Activated naive CD4-positive, alpha-beta T cell (primary cell): ENCODE data around the gene CHN2.

Experiments used
- DNase-seq, 4 experiments: peaks; one replicate each; lab custom pipeline; 2025; lab: John Stamatoyannopoulos, UW

Gene CHN2

DNA sequence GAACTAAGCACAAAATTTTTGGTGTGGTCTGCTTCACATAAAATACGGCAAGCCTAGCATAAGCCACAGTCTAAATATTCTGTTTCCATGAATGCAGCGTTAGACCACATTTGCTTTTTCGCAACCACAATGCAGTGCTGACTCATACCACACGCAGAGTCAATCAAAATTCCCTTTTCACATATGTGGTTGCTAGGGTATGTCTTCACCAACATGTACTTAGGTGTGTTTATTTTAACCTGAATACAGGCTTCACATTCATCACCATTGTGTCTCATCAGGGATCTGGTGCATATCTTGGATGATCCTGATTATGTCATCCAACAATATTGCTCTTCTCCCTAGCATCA, 90.8 kb downstream of the CHN2 start:
- DNase-seq: no peak

DNA sequence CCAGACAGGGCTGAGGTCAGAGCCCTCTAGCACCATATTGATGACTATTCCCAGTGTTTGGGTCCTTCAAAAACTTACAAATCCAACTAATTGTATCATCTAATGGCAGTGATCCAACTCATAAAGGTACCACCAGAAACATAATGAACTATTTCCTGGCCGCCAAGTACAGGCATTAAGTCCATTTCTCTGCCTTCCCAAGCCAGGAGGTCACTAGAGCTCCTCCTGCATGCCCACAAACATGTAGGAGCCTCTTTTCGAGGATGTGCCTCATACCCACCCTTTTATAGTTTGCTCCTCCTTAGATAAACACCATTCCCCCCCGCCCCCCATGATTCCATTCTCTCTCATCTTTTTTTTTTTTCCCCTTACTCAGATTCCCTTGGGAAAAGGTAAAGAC, 91.3 kb downstream of the CHN2 start:
- DNase-seq: no peak

DNA sequence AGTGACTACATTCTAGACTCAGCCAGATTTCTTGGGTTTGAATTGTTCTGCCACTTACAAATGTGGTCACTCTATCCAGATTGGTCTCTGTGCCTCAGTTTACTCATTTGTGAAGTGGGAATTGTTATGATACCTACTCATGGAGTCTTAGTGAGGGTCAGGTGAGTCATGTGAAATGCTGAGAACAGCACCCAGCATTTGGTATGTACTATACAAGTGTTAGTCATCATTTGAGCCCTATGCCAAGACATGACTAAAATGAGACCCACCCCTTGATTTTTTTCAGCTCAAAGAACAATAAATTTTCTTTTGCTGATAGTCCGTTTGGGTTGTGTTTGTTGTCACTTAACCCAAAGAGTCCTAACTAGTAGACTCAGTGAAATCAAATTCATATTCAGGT, 92.8 kb downstream of the CHN2 start:
- no peak for DNase-seq

DNA sequence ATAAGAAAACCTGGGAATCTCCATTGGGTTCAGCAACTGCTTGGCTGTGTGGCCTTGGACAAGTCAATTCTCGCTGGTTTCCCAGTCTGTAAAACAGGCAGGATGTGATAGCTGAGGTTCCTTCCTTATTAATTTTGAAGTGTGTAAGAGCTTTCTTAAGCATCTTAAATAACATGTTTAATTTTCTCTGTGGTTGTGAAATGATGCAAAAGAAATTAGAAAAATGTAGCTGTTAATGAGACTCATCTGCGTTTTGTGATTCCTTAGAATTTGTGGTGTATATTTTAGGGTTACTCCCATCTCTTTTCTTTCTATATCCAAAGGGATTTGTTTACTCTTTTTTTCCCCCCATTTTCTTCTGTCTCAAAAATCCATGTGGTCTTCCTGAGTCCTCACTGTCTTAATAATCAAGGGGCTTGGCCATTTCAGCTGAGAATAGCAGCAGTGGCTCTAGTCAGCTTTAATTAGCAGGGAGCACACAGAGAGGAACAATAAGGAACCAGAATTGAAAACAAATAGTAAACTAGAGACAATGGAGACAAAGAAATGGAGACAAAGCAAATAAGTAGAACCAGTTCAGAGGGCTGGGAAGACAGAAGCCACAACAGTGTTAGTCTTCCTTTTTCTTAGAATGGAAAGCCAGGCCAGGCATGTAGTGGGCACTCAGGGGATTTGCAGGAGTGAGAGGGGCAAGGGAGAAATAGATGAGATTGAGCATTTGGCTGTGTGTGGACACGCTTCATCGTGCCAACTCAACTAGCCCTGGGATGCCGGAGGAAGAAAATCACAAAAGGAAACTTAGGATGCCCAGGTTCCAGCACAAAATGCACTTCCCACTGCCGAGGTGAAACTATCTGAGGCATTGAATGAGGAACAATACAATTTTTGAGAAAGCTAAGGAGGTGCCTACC, 93.9 kb downstream of the CHN2 start:
- DNase-seq: no peak

DNA sequence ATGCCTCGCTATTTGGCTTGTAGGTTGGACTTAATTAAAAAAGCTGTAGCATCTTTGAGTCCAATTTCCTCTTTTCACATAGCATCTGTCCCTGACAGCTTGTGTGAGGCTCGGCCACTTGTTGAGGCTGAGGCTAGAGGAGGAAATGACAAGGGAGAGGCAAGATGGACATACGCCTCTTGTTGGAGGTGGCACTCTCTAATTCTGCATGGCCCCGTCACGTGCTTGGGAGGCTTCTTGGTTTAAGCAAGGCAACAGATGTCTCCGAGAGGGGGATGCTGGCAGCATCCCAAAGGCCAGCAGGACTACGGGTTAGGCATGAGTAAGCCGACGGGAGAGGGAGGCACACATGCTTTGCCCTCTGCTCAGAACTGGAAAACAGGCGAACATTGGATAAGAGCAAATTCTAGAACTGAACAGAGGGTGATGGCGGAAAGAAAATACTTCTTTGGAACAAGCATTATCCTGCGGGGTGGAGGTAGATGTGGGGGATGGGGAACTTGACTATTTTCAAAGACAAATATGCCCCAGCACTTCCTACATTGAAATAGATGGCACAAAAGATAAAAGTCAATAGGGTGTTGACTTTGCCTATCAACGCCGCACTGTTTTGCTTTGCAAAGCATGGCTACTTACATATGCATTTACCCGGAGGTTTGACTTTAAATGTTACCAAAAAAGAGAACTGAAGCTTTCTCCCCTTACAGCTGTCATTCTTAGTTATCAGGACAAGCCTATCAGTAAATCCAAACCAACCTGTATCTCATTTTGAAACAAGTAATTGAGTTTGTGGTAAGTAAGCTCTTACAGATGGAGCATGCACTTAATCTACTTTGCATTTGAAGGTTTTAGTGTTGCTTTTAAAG, 94.8 kb downstream of the CHN2 start:
- no peak for DNase-seq

DNA sequence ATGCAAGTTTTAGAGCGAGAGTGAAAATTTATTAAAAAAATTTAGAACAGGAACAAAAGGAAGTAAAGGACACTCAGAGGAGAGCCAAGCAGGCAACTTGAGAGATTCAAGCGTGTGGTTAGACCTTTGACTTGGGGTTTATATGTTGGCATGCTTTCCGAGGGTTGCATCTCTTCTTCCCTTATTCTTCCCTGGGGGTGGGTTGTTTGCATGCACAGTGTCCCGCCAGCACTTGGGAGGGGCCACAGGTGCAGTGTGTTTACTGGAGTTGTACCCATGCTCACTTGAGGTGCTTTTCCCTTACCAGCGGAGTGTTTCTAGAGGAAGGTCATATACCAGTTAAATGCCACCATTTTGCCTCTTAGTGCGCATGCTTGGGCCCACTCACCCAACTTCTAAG, 96.3 kb downstream of the CHN2 start:
- DNase-seq: no peak

DNA sequence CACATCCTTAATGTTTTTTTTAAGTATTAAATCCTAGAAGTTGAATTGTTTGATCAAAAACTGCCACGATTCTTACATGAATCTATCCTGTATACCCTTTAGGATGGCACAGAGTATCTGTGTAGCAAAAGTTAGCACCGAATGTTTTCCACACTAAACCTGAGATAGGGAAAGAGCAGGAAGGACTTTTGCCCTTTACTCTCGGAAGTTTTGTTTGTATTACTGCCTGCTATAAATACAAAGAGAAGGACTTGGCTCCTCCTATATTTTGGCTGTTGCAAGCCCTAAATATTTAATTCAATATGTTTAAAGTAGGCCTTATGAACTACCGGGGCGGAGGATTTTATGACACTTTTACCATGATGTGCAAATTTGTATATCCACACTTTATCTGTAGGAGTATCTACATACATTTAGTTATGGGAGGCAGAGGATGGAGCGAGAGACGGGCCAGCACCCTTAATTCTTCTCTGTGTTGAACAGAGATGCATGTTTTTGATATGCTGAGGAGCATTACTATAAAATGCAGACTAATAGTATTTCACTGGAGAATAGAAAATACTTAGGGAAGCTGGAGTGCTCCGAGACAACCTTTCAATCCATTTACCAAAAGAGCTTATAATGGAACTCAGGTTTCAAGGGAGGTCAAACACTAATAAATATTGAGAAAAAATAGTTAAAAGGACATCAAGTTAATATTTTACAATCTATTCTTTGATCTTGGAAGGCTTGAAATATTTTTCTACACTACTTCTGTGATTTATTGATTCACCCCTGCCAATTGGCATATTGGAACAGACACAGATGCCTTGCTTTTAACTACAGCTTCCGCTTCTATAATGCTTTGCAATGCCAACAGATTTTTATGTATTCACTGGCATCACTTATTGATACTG, 97.4 kb downstream of the CHN2 start:
- DNase-seq: no peak

DNA sequence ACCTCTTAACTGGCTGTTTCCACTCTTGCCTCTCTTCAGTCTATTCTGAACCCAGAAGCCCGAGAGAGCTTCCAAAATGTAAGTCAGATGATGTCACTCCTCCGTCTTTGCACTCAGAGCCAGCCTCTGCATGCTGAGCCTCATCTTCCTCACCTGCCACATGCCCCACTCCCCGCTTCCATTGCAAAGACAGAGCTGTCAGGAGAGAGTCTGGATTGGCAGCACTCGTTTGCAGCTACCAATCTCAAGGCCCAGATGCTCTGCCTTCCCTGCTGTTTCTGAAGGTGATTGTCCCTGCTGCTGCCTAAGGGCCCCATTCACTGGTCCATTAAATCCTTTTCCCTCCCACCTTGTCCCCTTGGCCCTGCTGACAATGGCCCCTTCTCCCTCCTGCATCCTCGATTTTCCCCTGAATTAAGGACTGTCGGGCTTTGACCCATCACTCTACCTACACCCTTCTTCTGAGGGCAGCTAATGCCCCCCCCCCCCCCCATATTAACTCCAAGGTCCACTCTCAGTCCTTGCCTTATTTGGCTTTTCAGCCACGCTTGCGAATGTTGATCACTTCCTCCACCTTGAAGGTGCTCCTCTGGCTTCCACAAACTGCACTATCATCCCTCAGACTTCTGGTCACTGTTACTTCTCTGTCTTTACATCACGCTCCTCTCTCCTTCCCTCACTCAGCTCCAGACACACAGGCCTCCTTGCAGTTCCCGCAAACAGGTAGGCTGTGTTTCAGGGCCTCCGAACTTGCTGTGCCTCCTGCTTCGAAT, 98.5 kb downstream of the CHN2 start:
- DNase-seq: no peak

DNA sequence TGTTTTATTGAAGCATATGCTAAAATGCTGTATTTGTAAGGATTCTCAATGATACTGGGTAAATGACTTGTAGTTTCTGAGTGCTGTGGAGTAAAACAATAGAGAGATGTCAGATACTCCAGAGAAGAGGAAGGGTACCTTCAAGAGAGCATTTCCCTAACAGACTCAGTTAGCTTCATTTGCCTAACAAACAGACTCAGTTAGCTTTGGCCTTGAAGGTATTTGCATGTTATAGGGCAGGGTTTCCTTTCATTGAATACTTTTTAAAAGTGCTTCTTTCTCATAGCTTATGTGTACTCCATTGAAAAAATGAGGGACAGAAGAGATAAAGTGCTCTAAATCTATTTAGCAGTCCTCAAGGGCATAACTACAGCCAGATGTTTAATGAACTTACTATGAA, 101.8 kb downstream of the CHN2 start:
- no peak for DNase-seq

DNA sequence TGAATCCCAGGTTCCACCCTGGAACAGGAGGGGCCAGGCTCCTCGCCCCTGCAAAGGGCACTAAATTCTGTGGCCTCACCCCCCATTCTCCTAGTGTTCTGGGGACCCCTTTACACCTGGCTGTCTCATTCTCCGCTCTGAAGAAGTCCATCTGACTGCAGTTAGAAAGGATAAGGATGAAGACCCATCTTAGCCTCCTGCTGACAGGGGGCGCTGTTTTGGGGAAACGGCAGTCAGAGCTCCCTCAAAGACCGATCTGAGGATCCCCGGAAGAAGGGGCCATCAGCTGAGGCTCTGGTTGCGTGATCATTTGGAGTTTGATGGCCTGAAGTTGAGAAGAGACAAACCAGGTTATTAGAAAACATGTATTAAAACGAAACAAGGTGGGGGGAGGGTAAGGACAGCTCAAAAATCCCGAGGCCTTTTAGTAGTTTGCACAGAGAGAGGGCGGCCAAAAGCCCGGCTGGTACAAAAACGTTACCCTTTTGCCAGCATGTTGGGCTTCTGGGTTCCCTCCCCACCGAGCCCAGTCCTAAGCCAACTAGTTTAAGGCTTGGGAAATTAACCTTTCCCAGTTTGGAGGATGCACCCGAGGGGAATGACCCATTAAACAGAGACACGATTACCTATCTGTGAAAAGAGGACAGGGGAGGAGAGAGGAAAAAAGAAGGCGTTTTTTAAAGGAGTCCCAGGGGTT, 102.8 kb downstream of the CHN2 start:
- DNase-seq: no peak

DNA sequence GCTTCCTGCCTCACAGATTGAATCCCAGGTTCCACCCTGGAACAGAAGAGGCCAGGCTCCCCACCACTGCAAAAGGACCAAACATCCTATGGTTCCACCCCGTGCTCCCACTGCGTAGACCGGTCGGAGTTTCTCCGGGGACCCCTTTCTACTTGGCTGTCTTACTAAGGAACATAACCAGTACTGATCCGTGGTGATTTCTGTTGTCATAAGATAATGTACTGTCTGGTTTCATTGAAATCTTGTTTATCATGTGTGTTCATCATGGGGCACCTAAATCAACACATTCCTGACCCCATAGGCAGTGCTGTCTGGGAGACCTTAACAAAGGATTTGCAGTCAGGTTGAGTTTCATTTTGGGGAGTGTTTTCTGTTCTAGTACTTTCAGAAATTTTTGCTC, 104.5 kb downstream of the CHN2 start:
- no peak for DNase-seq

DNA sequence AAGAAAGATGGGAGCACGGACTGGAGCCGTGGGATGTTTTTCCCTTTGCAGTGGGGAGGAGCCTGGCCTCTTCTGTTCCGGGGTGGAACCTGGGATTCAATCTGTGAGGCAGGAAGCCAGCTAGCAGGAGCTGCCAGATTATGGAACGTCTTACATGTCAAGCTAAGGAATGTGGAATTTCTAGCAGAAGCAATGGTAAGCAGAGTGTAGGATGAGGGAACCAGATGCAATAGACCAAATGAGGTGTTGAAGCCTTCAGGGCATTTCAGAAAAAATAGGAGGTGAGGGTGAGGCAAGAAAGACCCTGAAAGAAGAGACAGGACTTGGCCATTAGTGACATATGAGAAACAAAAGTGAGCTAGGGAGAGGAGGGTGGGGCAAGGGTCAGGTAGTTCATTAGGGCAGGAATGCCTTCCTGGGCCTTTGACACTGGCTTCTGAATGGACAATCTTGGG, 105.5 kb downstream of the CHN2 start:
- DNase-seq: no peak

DNA sequence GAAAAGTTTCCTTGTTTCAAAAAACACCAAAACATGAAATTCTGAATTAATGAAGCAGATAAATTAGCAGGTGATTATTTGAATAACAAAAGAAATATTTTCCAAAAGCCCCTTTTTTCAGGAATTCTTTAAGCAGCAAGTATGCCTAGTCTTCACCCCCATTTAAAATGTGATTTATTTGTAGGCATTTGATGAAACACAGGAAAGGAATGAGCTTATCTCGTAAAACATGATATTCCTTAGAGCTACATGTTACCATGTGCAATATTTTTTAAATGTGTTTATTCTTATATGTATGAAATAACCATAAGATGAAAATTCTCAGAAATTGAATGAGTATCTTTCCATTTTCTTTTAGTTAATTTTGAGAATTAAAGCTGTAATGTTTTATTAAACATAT, 106.1 kb downstream of the CHN2 start:
- DNase-seq: no peak

DNA sequence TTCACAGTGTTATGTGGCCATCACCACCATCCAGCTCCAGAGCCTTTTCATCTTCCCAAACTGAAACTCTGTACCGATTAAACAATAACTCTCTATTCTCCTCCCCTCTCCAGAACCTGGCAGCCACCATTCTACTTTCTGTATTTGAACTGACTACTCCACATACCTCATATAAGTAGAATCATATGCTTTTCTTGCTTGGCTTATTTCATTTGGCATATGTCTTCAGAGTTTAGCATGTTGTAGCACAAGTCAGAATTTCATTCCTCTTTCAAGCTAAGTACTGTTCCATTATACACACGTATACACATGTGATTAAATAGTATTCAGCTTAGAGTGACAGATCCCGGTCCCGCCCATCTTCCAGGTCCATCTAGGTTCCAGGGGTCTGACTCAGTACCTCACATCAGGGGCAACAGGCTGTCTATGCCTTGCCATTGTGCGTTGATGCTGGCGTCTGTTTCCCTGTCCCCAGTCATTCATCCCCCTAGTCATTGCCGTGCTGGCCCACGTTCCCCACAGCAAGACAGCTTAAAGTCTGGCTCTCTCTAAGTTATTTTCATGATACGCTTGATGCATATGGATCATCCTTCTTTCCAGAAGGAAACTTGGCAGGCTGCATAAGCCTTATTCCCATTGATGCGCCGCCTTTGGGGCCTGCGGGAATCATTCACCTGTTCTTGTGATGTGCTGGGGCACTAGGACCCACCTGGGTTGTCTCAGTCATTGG, 108.3 kb downstream of the CHN2 start:
- no peak for DNase-seq

DNA sequence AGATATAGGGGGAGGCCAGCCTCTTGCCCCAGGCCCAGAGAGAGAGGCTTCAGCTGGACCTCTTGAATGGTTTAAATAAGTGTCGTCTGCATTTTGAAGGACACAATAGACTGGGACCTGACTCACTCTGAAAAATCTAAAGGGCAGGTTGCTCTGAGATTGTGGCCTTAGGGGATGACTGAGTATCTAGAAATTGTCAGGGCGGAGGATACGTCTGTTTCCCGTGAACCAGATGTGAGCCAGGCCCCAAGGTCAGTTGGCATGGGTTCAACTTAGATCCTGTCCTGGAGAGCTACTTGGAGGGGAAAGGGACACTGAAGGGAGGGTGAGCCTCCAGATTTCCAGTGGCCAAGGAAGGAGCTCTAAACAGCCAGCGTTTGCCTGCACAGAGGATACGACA, 110.2 kb downstream of the CHN2 start:
- no peak for DNase-seq

DNA sequence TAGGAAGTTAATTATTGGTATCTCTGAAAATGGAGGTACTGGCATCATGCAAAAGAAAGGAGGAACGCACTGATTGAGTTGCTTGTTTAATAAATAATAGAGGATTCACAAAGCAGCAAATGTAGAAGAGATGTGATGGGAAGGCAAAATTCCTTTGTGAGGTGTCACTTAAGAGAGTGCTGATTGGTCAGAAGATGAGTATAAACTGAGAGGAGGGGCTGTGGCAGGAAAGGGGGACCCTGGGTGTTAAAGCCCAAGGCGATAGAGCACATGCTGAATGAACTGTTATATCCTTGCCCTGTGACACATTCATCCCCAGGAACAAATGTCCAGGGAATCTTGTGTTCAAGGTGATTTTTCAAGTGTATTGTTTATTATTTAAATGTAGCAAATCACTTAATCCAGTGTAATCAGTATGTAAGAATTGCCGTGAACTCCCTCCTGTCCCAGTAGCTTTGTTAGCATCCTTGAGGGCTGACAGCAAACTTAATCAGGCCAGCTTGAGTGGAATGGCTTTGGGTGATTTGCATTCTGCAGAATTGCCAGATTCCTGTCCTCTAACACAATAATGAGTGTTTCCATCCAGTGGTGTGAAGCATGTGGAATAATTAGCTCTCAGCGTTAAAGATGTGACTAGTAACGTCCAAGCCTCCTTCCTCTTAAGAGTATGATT, 111.9 kb downstream of the CHN2 start:
- DNase-seq: no peak

DNA sequence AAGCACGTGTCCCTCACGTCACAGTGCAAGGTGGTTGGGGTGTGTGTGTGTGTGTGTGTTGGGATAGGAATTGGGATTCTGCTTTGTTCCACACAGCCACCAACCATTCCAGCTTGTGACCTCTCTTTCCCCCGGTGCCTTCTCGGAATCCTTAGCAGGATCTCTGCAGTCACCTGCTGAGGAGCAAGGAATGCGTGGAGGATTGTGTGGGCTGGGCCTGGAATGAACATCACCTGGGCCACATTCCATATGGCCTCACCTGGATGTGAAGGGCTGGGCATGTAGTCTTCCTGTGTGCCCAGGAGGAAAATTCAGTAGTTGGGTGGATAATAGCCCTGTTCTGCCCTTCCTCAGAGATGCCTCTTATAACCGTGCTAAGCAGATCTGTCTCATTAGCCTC, 113.8 kb downstream of the CHN2 start:
- DNase-seq: no peak

DNA sequence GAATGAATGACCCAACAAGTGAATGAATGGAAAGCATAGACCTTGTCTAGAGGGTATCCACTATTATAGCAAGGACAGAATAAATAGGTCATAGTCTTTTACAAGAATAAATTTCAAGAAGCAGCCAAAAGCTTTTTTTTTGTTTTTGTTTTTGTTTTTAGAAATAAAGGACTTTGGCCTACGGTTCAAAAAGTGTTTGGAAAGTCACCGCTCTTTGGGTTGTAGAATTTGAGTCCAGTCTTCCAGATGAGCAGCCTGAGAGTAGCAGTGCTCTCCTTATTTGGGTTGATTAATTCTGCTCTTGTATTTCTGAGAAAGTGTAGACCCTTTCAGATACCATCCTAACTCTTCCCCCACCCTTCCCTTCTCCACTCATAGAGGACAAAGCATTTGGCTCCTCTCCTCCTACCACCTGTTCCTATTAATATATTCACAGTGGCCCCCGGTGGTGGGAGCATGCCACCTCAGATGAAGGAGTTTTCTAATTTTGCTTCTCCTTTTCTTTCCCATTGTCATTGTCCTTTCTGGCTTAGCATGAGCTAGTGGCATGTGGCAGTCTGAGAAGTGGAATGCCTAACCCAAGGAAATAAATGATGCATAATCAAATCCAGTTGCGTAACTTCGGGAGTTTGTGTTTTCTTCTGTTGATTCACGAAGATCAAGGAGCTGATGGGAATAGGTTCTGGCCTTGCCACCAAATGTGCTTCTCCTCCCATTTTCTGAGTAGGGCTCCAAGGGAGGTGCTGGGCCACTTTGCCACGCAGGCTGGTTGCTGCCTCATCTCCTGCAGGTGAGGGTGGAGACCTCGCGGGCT, 114.7 kb downstream of the CHN2 start:
- DNase-seq: no peak

DNA sequence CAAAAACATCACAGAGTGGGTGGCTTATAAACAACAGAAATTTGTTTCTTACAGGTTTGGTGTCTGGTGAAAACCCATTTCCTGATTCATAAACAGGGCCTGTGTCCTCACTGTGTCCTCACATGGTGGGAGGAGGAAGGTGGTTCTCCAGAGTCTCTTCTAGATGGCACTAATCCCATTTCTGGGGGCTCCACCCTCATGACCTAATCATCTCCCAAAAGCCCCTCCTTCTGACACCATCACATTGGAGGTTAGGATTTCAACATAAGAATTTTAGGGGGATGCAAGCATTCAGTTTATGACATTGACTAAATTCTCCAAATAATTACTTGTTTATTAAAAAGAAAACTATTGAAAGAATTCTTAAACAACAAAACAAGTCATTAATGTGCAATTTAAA, 116.0 kb downstream of the CHN2 start:
- no peak for DNase-seq
